HepG2 (cell line): Measurements from ENCODE around the gene GRHL3.

ENCODE experiments used
- CTCF ChIP-seq: sonication (generic); formaldehyde crosslinking; IDR thresholded peaks from 2 replicates; pipeline ENCODE4 v1.5.0; 2020; ENCODE audit warnings: mild to moderate bottlenecking, missing genetic modification reagents, moderate library complexity
- ETV6 ChIP-seq: sonication (generic); formaldehyde crosslinking; conservative IDR thresholded peaks from 2 replicates; pipeline ENCODE4 v1.4.0; 2020; ENCODE audit warnings: missing genetic modification reagents
- EZH2 ChIP-seq: conservative IDR thresholded peaks from 2 replicates; pipeline ENCODE4 v1.6.1; 2012; ENCODE audit warnings: mild to moderate bottlenecking, low read depth, low read length, moderate library complexity
- HCFC1 ChIP-seq: fragments of 150-350 bp; IDR thresholded peaks from 2 replicates; pipeline ENCODE4 v1.6.1; 2014; ENCODE audit warnings: low read depth, low read length
- HIC2 ChIP-seq: sonication (generic); formaldehyde crosslinking; IDR thresholded peaks from 2 replicates; pipeline ENCODE4 v1.9.0; 2022; ENCODE audit warnings: low read depth, missing genetic modification reagents
- IRF1 ChIP-seq: sonication (generic); formaldehyde crosslinking; IDR thresholded peaks from 2 replicates; pipeline ENCODE4 v1.4.0; 2020; ENCODE audit warnings: low read depth, mild to moderate bottlenecking, missing genetic modification reagents
- MEF2D ChIP-seq: sonication (generic); formaldehyde crosslinking; IDR thresholded peaks from 2 replicates; pipeline ENCODE4 v1.5.1; 2020; ENCODE audit warnings: mild to moderate bottlenecking, missing genetic modification reagents
- SRF ChIP-seq: IDR thresholded peaks from 2 replicates; pipeline ENCODE4 v1.6.1; 2011; ENCODE audit warnings: mild to moderate bottlenecking, low read depth, low read length, moderate library complexity

GRCh38 chr1:24311234-24311633 lies 7.9 kb upstream of the GRHL3 start:
- TF ChIP-seq HIC2 (CRISPR knock-in tag) (no peak), MEF2D (CRISPR knock-in tag) (no peak), CTCF (CRISPR knock-in tag) (no peak), SRF (no peak), IRF1 (no peak), EZH2 (no peak), ETV6 (CRISPR knock-in tag) (no peak), HCFC1 (no peak)
